NCI-H748 (cell line): Measurements from ENCODE around the gene TSPAN13.
"Not testable (repeated sequence)": the region's sequence is repeated elsewhere in the genome, so short reads cannot be mapped to it uniquely, and the experiment has no call there.

Experiments used
- DNase-seq: peaks from one replicate; lab custom pipeline; 2025; ENCODE audit not compliant: unreplicated experiment; lab: John Stamatoyannopoulos, UW

Gene TSPAN13

GRCh38 chr7:16740623-16740953 is 13.0 kb upstream of the TSPAN13 start:
- no peak for DNase-seq

DNA sequence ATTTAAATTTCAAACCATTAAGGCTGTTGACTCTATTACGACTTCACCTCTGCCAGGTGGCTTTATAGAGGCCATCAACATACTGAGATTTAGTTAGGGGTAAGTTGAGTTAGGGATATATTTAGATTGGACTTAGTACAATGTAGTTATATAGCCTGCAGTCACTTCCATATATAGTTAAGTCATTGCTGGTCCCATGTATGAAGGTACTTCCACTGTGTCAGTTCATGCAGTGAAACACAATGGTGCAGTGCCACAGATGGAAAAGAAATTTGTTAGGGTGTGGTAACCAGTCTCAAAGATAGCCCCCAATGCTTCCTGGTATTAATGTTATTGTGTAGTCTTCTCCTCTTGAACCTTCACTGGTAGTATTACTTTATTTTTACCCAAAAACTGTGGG is 12.6 kb upstream of the TSPAN13 start:
- DNase-seq, result no peak

DNA sequence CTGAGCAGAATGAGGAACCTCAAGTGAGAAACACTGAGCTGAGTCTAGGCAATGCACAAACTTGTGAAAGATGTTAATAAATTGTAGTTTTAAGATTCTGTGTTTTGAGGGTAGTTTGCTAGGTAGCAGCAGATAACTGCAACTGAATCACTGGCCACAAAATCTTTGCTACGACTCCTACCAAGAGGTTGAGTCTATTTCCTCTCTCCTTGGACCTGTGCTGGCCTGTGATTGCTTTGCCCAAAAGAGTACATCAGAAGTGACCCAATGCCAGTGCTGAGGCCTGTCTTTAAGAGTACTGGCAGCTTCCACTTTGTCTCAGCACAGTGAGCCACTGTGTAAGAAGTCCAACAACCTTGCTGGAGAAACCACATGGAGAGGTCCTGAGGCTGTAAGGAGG is 11.9 kb upstream of the TSPAN13 start:
- DNase-seq, result no peak

DNA sequence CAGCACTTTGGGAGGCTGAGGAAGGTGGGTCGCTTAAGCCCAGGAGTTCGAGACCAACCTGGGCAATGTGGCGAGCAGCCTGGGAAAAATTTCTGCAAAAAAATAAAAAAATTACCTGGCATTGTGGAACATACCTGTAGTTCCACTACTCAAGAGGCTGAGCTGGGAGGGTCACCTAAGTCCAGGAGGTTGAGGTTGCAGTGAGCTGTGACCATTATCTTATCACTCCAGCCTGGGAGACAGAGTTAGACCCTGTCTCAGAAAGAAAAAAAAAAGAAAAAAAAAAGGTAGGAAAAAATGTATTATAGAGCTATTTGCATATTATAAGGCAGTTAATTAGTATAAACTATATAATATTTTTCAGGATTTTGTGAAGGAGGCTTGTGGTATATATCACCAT is 11.0 kb upstream of the TSPAN13 start:
- no peak for DNase-seq

DNA sequence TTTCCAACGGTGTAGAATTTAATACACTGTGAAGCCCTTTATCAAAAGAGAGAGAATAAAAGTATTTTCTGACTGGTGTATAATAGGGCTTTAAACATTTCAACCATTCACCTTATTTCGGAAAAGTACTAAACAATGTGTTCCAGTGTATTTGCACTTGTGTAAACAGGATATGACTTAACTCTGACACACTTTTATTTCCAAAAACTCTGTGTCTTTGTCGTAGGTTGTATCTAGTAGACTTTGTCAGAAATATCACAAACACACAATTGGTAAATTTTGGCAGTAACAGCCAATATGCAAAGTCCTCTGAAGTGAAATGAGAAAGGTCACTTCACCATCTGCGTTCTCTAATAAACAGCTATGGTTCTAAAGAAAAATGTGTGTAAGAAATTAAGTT is 10.3 kb upstream of the TSPAN13 start:
- no peak for DNase-seq

GRCh38 chr7:16744518-16745250 is 8.9 kb upstream of the TSPAN13 start:
- DNase-seq, result no peak

- DNase-seq, result no peak
These were observed 7.9 kb upstream of the TSPAN13 start for GRCh38 chr7:16745645-16746044.

GRCh38 chr7:16747102-16747501 is 6.5 kb upstream of the TSPAN13 start:
- no peak for DNase-seq

- DNase-seq, result peak; percentile 83
These were observed 639 bp downstream of the TSPAN13 start for GRCh38 chr7:16753932-16754855.

- peak; percentile 41 for DNase-seq
These were observed 1.3 kb downstream of the TSPAN13 start for GRCh38 chr7:16754856-16755317.

- DNase-seq, result no peak
These were observed 1.8 kb downstream of the TSPAN13 start for GRCh38 chr7:16755397-16755796.

DNA sequence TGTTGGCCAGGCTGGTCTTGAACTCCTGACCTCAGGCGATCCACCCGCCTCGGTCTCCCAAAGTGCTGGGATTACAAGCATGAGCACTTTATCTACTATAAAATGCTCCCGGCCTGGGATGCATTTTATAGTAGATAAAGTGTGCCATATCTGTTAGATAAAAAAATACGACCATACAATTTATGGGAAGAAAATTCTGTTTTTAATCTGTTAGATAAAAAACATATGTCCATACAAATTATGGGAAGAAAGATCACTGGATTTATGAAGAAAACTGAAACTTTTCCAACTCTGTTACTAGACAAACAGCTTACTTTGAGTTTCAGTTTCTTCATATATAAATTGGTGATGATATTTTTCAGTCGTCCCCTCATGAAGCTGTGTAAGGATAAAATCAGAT is 4.5 kb downstream of the TSPAN13 start:
- no peak for DNase-seq

- DNase-seq, result no peak
These were observed 5.4 kb downstream of the TSPAN13 start for GRCh38 chr7:16758631-16759611.

- DNase-seq, result no peak
These were observed 6.3 kb downstream of the TSPAN13 start for GRCh38 chr7:16759840-16760239.

- DNase-seq, result no peak
These were observed 8.6 kb downstream of the TSPAN13 start for GRCh38 chr7:16762177-16762576.

- no peak for DNase-seq
These were observed 11.4 kb downstream of the TSPAN13 start for GRCh38 chr7:16764942-16765341.

DNA sequence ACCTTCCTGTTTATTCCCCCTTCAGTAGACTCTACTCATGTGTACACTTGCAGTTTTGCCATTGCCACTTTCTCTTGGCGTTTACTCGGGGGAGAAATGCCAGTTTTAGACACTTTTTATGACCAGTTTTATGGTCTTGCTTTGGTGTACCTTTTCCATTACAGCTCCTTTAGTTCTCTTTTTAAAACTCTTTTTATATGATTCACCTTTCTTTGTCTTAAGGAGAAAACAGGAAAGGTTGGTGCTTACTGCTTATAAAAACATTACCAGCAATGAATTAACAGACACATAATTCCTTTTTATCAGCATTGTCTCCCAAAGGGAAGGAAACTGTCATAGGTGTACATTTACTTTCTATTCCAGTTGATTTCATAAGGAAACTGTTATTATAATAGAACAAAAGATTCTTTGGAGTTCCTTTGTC is 11.9 kb downstream of the TSPAN13 start:
- no peak for DNase-seq

GRCh38 chr7:16769994-16770393 is 16.4 kb downstream of the TSPAN13 start:
- DNase-seq, result not testable (repeated sequence)

DNA sequence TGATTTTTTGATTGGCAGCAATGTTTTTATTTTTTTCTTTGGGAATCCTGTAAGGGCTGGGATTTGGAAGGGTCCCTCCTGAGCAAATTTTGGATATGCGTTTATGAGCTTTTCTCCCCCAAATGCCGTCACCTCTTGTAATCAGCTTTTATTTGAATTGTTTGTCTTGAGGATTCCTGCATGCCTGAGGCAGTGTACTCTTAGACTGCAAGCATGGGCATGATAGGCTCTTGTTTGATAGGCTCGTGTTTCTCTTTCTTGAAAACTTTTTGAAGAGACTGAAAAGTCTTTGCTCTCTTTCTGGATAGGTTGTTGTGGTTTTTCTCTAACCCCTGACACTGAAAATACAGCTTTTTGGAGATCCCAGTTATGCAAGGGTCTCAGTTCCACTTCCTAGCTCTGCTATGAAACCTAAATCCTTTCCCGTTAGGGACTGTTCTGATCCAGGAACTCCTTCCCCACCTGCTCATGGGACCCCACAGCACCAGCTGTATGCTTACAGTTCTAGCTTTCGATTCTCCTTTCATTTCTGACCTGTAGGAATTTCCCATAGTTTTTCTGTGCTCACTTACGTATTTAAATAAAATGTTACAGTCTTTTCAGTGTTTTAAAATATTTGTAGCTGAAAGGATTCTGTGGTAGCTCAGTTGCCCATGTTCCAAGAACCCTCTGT is 17.2 kb downstream of the TSPAN13 start:
- no peak for DNase-seq

- DNase-seq, result no peak
These were observed 19.8 kb downstream of the TSPAN13 start for GRCh38 chr7:16773326-16773725.
